GM23338 (cell line): ENCODE measurements around the gene MS4A7. TPM values are rescaled to one million over a fixed set of nuclear protein-coding genes. Genes with fewer than 3 reads are reported as not detected.

Source experiments
- ATAC-seq: fragments of 200-7000 bp; cut with Tn5 transposase; 3 replicates; pipeline ENCODE4 v1.9.1; 2020
- DNase-seq: peaks from one replicate; pipeline ENCODE4 v3.0.0-alpha.2; 2015; ENCODE audit warnings: low spot score
- H2AFZ ChIP-seq: fragments of 200-600 bp; sonication (generic); 2 replicates; pipeline ENCODE4 v1.8.0; 2016; ENCODE audit warnings: antibody characterized with exemption, mild to moderate bottlenecking, moderate library complexity
- H3F3A ChIP-seq: fragments of 200-600 bp; sonication (generic); replicated peaks from 2 replicates; pipeline ENCODE4 v1.8.0; 2017; ENCODE audit warnings: antibody characterized with exemption, mixed run types, low read depth
- H3K27ac ChIP-seq: fragments of 200-600 bp; sonication (generic); 2 replicates; pipeline ENCODE4 v1.6.1; 2016; ENCODE audit warnings: low read depth
- H3K27me3 ChIP-seq: fragments of 200-600 bp; sonication (generic); 2 replicates; pipeline ENCODE4 v1.8.0; 2016; ENCODE audit warnings: mild to moderate bottlenecking, mixed run types, moderate library complexity; ENCODE audit not compliant: insufficient read depth
- H3K36me3 ChIP-seq: fragments of 200-600 bp; sonication (generic); 2 replicates; pipeline ENCODE4 v1.8.0; 2016; ENCODE audit warnings: mild to moderate bottlenecking; ENCODE audit not compliant: insufficient read depth
- H3K4me1 ChIP-seq: fragments of 200-600 bp; sonication (generic); 2 replicates; pipeline ENCODE4 v1.8.0; 2016; ENCODE audit warnings: mild to moderate bottlenecking, moderate library complexity; ENCODE audit not compliant: insufficient read depth
- H3K4me2 ChIP-seq: fragments of 200-600 bp; sonication (generic); 2 replicates; pipeline ENCODE4 v1.7.1; 2017; ENCODE audit warnings: mixed run types
- H3K4me3 ChIP-seq: fragments of 200-600 bp; sonication (generic); 2 replicates; pipeline ENCODE4 v1.6.1; 2016; ENCODE audit warnings: mixed run types
- H3K79me2 ChIP-seq: fragments of 200-600 bp; sonication (generic); replicated peaks from 2 replicates; pipeline ENCODE4 v1.8.0; 2017; ENCODE audit warnings: mild to moderate bottlenecking; ENCODE audit not compliant: insufficient read depth
- H3K9me2 ChIP-seq: fragments of 200-600 bp; sonication (generic); 2 replicates; pipeline ENCODE4 v1.8.0; 2017; ENCODE audit not compliant: insufficient read depth
- H4K20me1 ChIP-seq: fragments of 200-600 bp; sonication (generic); replicated peaks from 2 replicates; pipeline ENCODE4 v1.8.0; 2017; ENCODE audit warnings: mild to moderate bottlenecking; ENCODE audit not compliant: insufficient read depth
- H3K27ac Mint-ChIP-seq: 2 replicates; pipeline ENCODE4 v1.8.0; 2020; ENCODE audit warnings: inconsistent platforms, mild to moderate bottlenecking, moderate library complexity, mixed read lengths
- H3K27me3 Mint-ChIP-seq: 3 replicates; pipeline ENCODE4 v1.8.0; 2022; ENCODE audit warnings: low read depth, mild to moderate bottlenecking, moderate library complexity, mixed read lengths, inconsistent platforms; ENCODE audit not compliant: insufficient read depth, poor library complexity
- H3K36me3 Mint-ChIP-seq: 3 replicates; pipeline ENCODE4 v1.8.0; 2021; ENCODE audit warnings: low read depth, mild to moderate bottlenecking, inconsistent platforms, moderate library complexity, mixed read lengths
- H3K4me1 Mint-ChIP-seq: 3 replicates; pipeline ENCODE4 v1.8.0; 2020; ENCODE audit warnings: mild to moderate bottlenecking, inconsistent platforms, mixed read lengths
- H3K4me3 Mint-ChIP-seq: 3 replicates; pipeline ENCODE4 v1.8.0; 2021; ENCODE audit warnings: moderate library complexity, mild to moderate bottlenecking, inconsistent platforms, mixed read lengths
- H3K9me3 Mint-ChIP-seq: 3 replicates; pipeline ENCODE4 v1.8.0; 2020; ENCODE audit warnings: moderate library complexity, mild to moderate bottlenecking, inconsistent platforms, mixed read lengths
- CREB1 ChIP-seq: fragments of 250-450 bp; sonication (Bioruptor Pico); IDR thresholded peaks from 2 replicates; pipeline ENCODE4 v1.5.0; 2020; ENCODE audit warnings: low read depth, mild to moderate bottlenecking, moderate library complexity
- CTCF ChIP-seq, 2 experiments: fragments of 200-600 bp in 1 of 2; sonication (generic) in 1 of 2; conservative IDR thresholded peaks; 2 replicates each; pipeline versions ENCODE4 v1.5.1 to v1.6.1; 2016 to 2017; ENCODE audit warnings: antibody characterized with exemption in 2 of 2, low read depth in 2 of 2, mild to moderate bottlenecking in 2 of 2, moderate library complexity in 1 of 2
- EZH2 ChIP-seq: fragments of 200-600 bp; sonication (generic); IDR thresholded peaks from one replicate; pipeline ENCODE4 v1.8.0; 2017; ENCODE audit warnings: antibody characterized with exemption, mild to moderate bottlenecking, low read depth; ENCODE audit not compliant: unreplicated experiment
- EZH2phosphoT487 ChIP-seq: fragments of 200-600 bp; sonication (generic); IDR thresholded peaks from one replicate; pipeline ENCODE4 v1.8.1; 2018; ENCODE audit warnings: antibody characterized with exemption; ENCODE audit not compliant: unreplicated experiment
- JUNB ChIP-seq: IDR thresholded peaks from one replicate; pipeline ENCODE4 v1.6.1; 2016; ENCODE audit warnings: antibody characterized with exemption; ENCODE audit not compliant: unreplicated experiment
- NANOG ChIP-seq: IDR thresholded peaks from 2 replicates; pipeline ENCODE4 v1.6.1; 2016; ENCODE audit warnings: antibody characterized with exemption, borderline replicate concordance
- POLR2AphosphoS5 ChIP-seq: IDR thresholded peaks from 2 replicates; pipeline ENCODE4 v1.6.1; 2016; ENCODE audit warnings: antibody characterized with exemption, low read depth
- STAT1 ChIP-seq: IDR thresholded peaks from one replicate; pipeline ENCODE4 v1.6.1; 2016; ENCODE audit warnings: antibody characterized with exemption; ENCODE audit not compliant: unreplicated experiment
- ZNF114 ChIP-seq: fragments of 250-450 bp; sonication (Bioruptor Pico); IDR thresholded peaks from 2 replicates; pipeline ENCODE4 v1.5.0; 2020; ENCODE audit warnings: mild to moderate bottlenecking, moderate library complexity
- ZNF331 ChIP-seq: fragments of 250-450 bp; sonication (Bioruptor Pico); IDR thresholded peaks from 2 replicates; pipeline ENCODE4 v1.5.0; 2020; ENCODE audit warnings: low read depth, mild to moderate bottlenecking, moderate library complexity
- polyA plus RNA-seq: library from polyadenylated mRNA; unstranded; fragments of >200 nt; fragmentation: Nextera tagmentation; extraction: Ambion mirVana; gene quantifications from 2 replicates; pipeline ENCODE4 v1.2.1, GENCODE V29; 2016
- total RNA-seq: library from RNA; depleted of rRNA; stranded (reverse); fragments of >200 nt; shearing (Covaris generic); gene quantifications from 2 replicates; pipeline ENCODE4 v1.2.3, GENCODE V29; 2014
- TF ChIP-seq, protein P1 (sequence below): fragments of 250-450 bp; sonication (Bioruptor Pico); IDR thresholded peaks from 2 replicates; pipeline ENCODE4 v1.5.0; 2020; ENCODE audit warnings: mild to moderate bottlenecking, moderate library complexity
- TF ChIP-seq, protein P2 (sequence below): IDR thresholded peaks from one replicate; pipeline ENCODE4 v1.6.1; 2018; ENCODE audit warnings: antibody characterized with exemption; ENCODE audit not compliant: unreplicated experiment
- TF ChIP-seq, protein P3 (sequence below): IDR thresholded peaks from 2 replicates; pipeline ENCODE4 v1.6.1; 2016; ENCODE audit warnings: antibody characterized with exemption

MS4A7 gene
- total and polyA plus RNA-seq, 2 experiments from 2014 or later, result 0.07 TPM; not detected in 1

DNA sequence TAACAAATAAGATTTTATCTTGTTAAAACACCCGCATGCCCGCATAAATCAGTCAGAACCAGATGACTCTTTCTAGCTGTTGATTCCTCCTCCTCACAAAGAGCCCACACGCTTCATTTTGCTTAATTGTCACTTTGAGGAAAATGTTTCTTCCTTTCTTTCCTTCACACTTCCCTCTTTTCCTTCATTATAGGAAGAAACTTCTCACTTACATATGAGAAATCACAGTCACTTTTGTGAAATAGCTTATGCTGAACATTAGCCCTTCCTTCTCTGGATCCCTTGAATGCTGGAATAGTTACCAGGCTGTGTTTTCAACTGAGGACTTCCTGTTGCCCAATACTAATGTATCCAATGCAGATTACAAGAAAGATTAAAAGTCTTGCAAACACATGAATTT is 45.5 kb upstream of the MS4A7 start:
- Mint-ChIP-seq H3K27ac (no peak overlapping the region), H3K4me1 (peaks cover 6% of the 10 kb centered on the region; the same call in 2 of the 3 replicates), H3K4me3 (no peak overlapping the region), H3K36me3 (peaks cover 16% of the 10 kb centered on the region; the same call in 2 of the 3 replicates), H3K27me3 (peaks cover 6% of the 10 kb centered on the region), H3K9me3 (peaks cover 30% of the 10 kb centered on the region)
- TF ChIP-seq NANOG (no peak), ZNF114 (CRISPR knock-in tag) (no peak), ZNF331 (CRISPR knock-in tag) (no peak), EZH2phosphoT487 (no peak), CREB1 (CRISPR knock-in tag) (no peak), JUNB (no peak), POLR2AphosphoS5 (no peak), CTCF (conservative IDR thresholded peaks at IDR 0.05; ENCODE audit: low read depth in 2 of 2) (no peak), STAT1 (no peak), EZH2 (no peak)
- TF ChIP-seq, protein P1, sequence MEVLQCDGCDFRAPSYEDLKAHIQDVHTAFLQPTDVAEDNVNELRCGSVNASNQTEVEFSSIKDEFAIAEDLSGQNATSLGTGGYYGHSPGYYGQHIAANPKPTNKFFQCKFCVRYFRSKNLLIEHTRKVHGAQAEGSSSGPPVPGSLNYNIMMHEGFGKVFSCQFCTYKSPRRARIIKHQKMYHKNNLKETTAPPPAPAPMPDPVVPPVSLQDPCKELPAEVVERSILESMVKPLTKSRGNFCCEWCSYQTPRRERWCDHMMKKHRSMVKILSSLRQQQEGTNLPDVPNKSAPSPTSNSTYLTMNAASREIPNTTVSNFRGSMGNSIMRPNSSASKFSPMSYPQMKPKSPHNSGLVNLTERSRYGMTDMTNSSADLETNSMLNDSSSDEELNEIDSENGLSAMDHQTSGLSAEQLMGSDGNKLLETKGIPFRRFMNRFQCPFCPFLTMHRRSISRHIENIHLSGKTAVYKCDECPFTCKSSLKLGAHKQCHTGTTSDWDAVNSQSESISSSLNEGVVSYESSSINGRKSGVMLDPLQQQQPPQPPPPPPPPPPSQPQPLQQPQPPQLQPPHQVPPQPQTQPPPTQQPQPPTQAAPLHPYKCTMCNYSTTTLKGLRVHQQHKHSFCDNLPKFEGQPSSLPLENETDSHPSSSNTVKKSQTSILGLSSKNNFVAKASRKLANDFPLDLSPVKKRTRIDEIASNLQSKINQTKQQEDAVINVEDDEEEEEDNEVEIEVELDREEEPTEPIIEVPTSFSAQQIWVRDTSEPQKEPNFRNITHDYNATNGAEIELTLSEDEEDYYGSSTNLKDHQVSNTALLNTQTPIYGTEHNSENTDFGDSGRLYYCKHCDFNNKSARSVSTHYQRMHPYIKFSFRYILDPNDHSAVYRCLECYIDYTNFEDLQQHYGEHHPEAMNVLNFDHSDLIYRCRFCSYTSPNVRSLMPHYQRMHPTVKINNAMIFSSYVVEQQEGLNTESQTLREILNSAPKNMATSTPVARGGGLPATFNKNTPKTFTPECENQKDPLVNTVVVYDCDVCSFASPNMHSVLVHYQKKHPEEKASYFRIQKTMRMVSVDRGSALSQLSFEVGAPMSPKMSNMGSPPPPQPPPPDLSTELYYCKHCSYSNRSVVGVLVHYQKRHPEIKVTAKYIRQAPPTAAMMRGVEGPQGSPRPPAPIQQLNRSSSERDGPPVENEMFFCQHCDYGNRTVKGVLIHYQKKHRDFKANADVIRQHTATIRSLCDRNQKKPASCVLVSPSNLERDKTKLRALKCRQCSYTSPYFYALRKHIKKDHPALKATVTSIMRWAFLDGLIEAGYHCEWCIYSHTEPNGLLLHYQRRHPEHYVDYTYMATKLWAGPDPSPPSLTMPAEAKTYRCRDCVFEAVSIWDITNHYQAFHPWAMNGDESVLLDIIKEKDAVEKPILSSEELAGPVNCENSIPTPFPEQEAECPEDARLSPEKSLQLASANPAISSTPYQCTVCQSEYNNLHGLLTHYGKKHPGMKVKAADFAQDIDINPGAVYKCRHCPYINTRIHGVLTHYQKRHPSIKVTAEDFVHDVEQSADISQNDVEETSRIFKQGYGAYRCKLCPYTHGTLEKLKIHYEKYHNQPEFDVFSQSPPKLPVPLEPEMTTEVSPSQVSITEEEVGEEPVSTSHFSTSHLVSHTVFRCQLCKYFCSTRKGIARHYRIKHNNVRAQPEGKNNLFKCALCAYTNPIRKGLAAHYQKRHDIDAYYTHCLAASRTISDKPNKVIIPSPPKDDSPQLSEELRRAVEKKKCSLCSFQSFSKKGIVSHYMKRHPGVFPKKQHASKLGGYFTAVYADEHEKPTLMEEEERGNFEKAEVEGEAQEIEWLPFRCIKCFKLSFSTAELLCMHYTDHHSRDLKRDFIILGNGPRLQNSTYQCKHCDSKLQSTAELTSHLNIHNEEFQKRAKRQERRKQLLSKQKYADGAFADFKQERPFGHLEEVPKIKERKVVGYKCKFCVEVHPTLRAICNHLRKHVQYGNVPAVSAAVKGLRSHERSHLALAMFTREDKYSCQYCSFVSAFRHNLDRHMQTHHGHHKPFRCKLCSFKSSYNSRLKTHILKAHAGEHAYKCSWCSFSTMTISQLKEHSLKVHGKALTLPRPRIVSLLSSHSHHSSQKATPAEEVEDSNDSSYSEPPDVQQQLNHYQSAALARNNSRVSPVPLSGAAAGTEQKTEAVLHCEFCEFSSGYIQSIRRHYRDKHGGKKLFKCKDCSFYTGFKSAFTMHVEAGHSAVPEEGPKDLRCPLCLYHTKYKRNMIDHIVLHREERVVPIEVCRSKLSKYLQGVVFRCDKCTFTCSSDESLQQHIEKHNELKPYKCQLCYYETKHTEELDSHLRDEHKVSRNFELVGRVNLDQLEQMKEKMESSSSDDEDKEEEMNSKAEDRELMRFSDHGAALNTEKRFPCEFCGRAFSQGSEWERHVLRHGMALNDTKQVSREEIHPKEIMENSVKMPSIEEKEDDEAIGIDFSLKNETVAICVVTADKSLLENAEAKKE (CRISPR knock-in tag), result no peak
- TF ChIP-seq, protein P2, sequence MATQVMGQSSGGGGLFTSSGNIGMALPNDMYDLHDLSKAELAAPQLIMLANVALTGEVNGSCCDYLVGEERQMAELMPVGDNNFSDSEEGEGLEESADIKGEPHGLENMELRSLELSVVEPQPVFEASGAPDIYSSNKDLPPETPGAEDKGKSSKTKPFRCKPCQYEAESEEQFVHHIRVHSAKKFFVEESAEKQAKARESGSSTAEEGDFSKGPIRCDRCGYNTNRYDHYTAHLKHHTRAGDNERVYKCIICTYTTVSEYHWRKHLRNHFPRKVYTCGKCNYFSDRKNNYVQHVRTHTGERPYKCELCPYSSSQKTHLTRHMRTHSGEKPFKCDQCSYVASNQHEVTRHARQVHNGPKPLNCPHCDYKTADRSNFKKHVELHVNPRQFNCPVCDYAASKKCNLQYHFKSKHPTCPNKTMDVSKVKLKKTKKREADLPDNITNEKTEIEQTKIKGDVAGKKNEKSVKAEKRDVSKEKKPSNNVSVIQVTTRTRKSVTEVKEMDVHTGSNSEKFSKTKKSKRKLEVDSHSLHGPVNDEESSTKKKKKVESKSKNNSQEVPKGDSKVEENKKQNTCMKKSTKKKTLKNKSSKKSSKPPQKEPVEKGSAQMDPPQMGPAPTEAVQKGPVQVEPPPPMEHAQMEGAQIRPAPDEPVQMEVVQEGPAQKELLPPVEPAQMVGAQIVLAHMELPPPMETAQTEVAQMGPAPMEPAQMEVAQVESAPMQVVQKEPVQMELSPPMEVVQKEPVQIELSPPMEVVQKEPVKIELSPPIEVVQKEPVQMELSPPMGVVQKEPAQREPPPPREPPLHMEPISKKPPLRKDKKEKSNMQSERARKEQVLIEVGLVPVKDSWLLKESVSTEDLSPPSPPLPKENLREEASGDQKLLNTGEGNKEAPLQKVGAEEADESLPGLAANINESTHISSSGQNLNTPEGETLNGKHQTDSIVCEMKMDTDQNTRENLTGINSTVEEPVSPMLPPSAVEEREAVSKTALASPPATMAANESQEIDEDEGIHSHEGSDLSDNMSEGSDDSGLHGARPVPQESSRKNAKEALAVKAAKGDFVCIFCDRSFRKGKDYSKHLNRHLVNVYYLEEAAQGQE, result no peak
- TF ChIP-seq, protein P3, sequence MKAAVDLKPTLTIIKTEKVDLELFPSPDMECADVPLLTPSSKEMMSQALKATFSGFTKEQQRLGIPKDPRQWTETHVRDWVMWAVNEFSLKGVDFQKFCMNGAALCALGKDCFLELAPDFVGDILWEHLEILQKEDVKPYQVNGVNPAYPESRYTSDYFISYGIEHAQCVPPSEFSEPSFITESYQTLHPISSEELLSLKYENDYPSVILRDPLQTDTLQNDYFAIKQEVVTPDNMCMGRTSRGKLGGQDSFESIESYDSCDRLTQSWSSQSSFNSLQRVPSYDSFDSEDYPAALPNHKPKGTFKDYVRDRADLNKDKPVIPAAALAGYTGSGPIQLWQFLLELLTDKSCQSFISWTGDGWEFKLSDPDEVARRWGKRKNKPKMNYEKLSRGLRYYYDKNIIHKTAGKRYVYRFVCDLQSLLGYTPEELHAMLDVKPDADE, result no peak
- Histone ChIP-seq H3K4me2 (no peak overlapping the region), H3K79me2 (no peaks in the 10 kb centered on the region), H3K27ac (no peak overlapping the region), H2AFZ (peak overlapping the region; percentile 96), H4K20me1 (no peaks in the 10 kb centered on the region), H3K9me2 (0 out of 2 replicates have a peak, but pooled peaks cover 9% of the 10 kb centered on the region), H3K36me3 (no peaks in the 10 kb centered on the region), H3K4me3 (no peak overlapping the region), H3K4me1 (no peaks in the 10 kb centered on the region), H3K27me3 (no peaks in the 10 kb centered on the region), H3F3A (no peaks in the 10 kb centered on the region)
- DNase-seq (no peak), ATAC-seq (no peak)
